CD4-positive, alpha-beta T cell treated with Interleukin-10 for 1 hour (primary cell): Measurements from ENCODE around the gene NPLOC4.

Source experiments
- DNase-seq: peaks from one replicate; pipeline ENCODE4 v3.0.0-alpha.2; 2020

NPLOC4 gene

GRCh38 chr17:81582749-81583148 lies 54.2 kb downstream of the NPLOC4 start:
- DNase-seq, result no peak

GRCh38 chr17:81582341-81582740 lies 54.6 kb downstream of the NPLOC4 start:
- DNase-seq, result no peak

GRCh38 chr17:81581758-81582157 lies 55.2 kb downstream of the NPLOC4 start:
- no peak for DNase-seq

- no peak for DNase-seq
These were observed 56.4 kb downstream of the NPLOC4 start for GRCh38 chr17:81580481-81580880.

- DNase-seq, result no peak
These were observed 57.0 kb downstream of the NPLOC4 start for GRCh38 chr17:81579821-81580321.

GRCh38 chr17:81579298-81579697 lies 57.6 kb downstream of the NPLOC4 start:
- DNase-seq, result no peak

- no peak for DNase-seq
These were observed 58.2 kb downstream of the NPLOC4 start for GRCh38 chr17:81578561-81579225.

- DNase-seq, result no peak
These were observed 58.9 kb downstream of the NPLOC4 start for GRCh38 chr17:81578038-81578441.

GRCh38 chr17:81577278-81578000 lies 59.5 kb downstream of the NPLOC4 start:
- no peak for DNase-seq

- no peak for DNase-seq
These were observed 60.2 kb downstream of the NPLOC4 start for GRCh38 chr17:81576621-81577277.

- DNase-seq, result no peak
These were observed 61.1 kb downstream of the NPLOC4 start for GRCh38 chr17:81575836-81576235.

GRCh38 chr17:81574643-81574956 lies 62.3 kb downstream of the NPLOC4 start:
- no peak for DNase-seq

GRCh38 chr17:81573794-81574642 lies 62.9 kb downstream of the NPLOC4 start:
- DNase-seq, result no peak

GRCh38 chr17:81572563-81573168 lies 64.2 kb downstream of the NPLOC4 start:
- no peak for DNase-seq

- no peak for DNase-seq
These were observed 65.9 kb downstream of the NPLOC4 start for GRCh38 chr17:81570964-81571363.

- DNase-seq, result no peak
These were observed 66.9 kb downstream of the NPLOC4 start for GRCh38 chr17:81569986-81570514.

GRCh38 chr17:81568416-81568815 lies 68.5 kb downstream of the NPLOC4 start:
- DNase-seq, result no peak

- DNase-seq, result no peak
These were observed 69.7 kb downstream of the NPLOC4 start for GRCh38 chr17:81567191-81567590.

GRCh38 chr17:81566461-81567126 lies 70.3 kb downstream of the NPLOC4 start:
- DNase-seq, result no peak

- DNase-seq, result no peak
These were observed 71.7 kb downstream of the NPLOC4 start for GRCh38 chr17:81565231-81565630.

GRCh38 chr17:81564778-81565177 lies 72.1 kb downstream of the NPLOC4 start:
- DNase-seq, result no peak
